MM.1S (cell line): ENCODE results near the gene TMEFF2.

ENCODE experiments used
- DNase-seq: peaks from one replicate; pipeline ENCODE4 v3.0.0-alpha.2; 2015
- H2AFZ ChIP-seq: fragments of 300-600 bp; sonication (generic); 2 replicates; pipeline ENCODE4 v1.6.0; 2016; ENCODE audit warnings: antibody characterized with exemption, low read length
- H3F3A ChIP-seq: fragments of 300-600 bp; sonication (generic); 2 replicates; pipeline ENCODE4 v1.6.1; 2016; ENCODE audit warnings: mild to moderate bottlenecking, antibody characterized with exemption, low read length, moderate library complexity, mixed read lengths; ENCODE audit not compliant: insufficient read depth
- H3K27ac ChIP-seq: fragments of 300-600 bp; sonication (generic); 2 replicates; pipeline ENCODE4 v1.5.1; 2016; ENCODE audit warnings: mild to moderate bottlenecking, low read length
- H3K27me3 ChIP-seq: fragments of 300-600 bp; sonication (generic); replicated peaks from 2 replicates; pipeline ENCODE4 v1.6.0; 2016; ENCODE audit warnings: low read length; ENCODE audit not compliant: insufficient read depth
- H3K36me3 ChIP-seq: fragments of 300-600 bp; sonication (generic); replicated peaks from 2 replicates; pipeline ENCODE4 v1.6.1; 2016; ENCODE audit warnings: mild to moderate bottlenecking, low read length, mixed read lengths; ENCODE audit not compliant: insufficient read depth
- H3K4me1 ChIP-seq: fragments of 300-600 bp; sonication (generic); 2 replicates; pipeline ENCODE4 v1.6.1; 2016; ENCODE audit warnings: low read length, mixed read lengths
- H3K4me2 ChIP-seq: fragments of 300-600 bp; sonication (generic); 2 replicates; pipeline ENCODE4 v1.6.0; 2016; ENCODE audit warnings: low read depth, low read length
- H3K4me3 ChIP-seq: fragments of 300-600 bp; sonication (generic); 2 replicates; pipeline ENCODE4 v1.5.1; 2016; ENCODE audit warnings: low read length, mixed read lengths
- H3K79me2 ChIP-seq: fragments of 300-600 bp; sonication (generic); 2 replicates; pipeline ENCODE4 v1.6.1; 2016; ENCODE audit warnings: mixed run types, low read length, mixed read lengths
- H3K9ac ChIP-seq: fragments of 300-600 bp; sonication (generic); 2 replicates; pipeline ENCODE4 v1.6.1; 2016; ENCODE audit warnings: low read length, mixed read lengths
- H3K9me2 ChIP-seq: fragments of 300-600 bp; sonication (generic); replicated peaks from 2 replicates; pipeline ENCODE4 v1.6.1; 2016; ENCODE audit warnings: mild to moderate bottlenecking, low read length, mixed read lengths; ENCODE audit not compliant: insufficient read depth
- H3K9me3 ChIP-seq: fragments of 300-600 bp; sonication (generic); replicated peaks from 2 replicates; pipeline ENCODE4 v1.6.1; 2016; ENCODE audit warnings: mild to moderate bottlenecking, low read length, mixed read lengths; ENCODE audit not compliant: insufficient read depth
- H4K20me1 ChIP-seq: fragments of 300-600 bp; sonication (generic); 2 replicates; pipeline ENCODE4 v1.6.1; 2016; ENCODE audit warnings: mild to moderate bottlenecking, low read length, moderate library complexity, mixed read lengths; ENCODE audit not compliant: insufficient read depth
- EZH2 ChIP-seq: fragments of 300-600 bp; sonication (generic); optimal IDR thresholded peaks from 2 replicates; pipeline ENCODE3; 2017; ENCODE audit warnings: low read depth, mild to moderate bottlenecking, antibody characterized with exemption, low read length, mixed read lengths
- EZH2phosphoT487 ChIP-seq: fragments of 300-600 bp; sonication (generic); IDR thresholded peaks from 2 replicates; pipeline ENCODE4 v1.6.1; 2018; ENCODE audit warnings: antibody characterized with exemption, low read length
- TF ChIP-seq, protein P1 (sequence below): fragments of 300-600 bp; sonication (generic); IDR thresholded peaks from 2 replicates; pipeline ENCODE4 v1.5.1; 2016; ENCODE audit warnings: antibody characterized with exemption, low read length, mixed read lengths

The TMEFF2 gene

GRCh38 chr2:192196421-192197194 is 1.9 kb upstream of the TMEFF2 start:
- no peak for DNase-seq
- no peak overlapping the region for H3K9ac ChIP-seq
- no peaks in the 10 kb centered on the region for H3K27me3 ChIP-seq
- TF ChIP-seq, protein P1, sequence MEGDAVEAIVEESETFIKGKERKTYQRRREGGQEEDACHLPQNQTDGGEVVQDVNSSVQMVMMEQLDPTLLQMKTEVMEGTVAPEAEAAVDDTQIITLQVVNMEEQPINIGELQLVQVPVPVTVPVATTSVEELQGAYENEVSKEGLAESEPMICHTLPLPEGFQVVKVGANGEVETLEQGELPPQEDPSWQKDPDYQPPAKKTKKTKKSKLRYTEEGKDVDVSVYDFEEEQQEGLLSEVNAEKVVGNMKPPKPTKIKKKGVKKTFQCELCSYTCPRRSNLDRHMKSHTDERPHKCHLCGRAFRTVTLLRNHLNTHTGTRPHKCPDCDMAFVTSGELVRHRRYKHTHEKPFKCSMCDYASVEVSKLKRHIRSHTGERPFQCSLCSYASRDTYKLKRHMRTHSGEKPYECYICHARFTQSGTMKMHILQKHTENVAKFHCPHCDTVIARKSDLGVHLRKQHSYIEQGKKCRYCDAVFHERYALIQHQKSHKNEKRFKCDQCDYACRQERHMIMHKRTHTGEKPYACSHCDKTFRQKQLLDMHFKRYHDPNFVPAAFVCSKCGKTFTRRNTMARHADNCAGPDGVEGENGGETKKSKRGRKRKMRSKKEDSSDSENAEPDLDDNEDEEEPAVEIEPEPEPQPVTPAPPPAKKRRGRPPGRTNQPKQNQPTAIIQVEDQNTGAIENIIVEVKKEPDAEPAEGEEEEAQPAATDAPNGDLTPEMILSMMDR = no peak
- no peak for TF ChIP-seq EZH2
- TF ChIP-seq EZH2phosphoT487 = no peak
- H3F3A ChIP-seq = no peaks in the 10 kb centered on the region
- no peaks in the 10 kb centered on the region for H3K9me2 ChIP-seq
- H3K4me3 ChIP-seq = no peak overlapping the region
- H3K27ac ChIP-seq = no peak overlapping the region
- no peaks in the 10 kb centered on the region for H3K36me3 ChIP-seq
- H2AFZ ChIP-seq = no peak overlapping the region
- H3K4me2 ChIP-seq = peak overlapping the region; percentile 75; the same call in 1 of the 2 replicates
- no peaks in the 10 kb centered on the region for H3K4me1 ChIP-seq
- no peaks in the 10 kb centered on the region for H4K20me1 ChIP-seq
- no peaks in the 10 kb centered on the region for H3K9me3 ChIP-seq
- no peaks in the 10 kb centered on the region for H3K79me2 ChIP-seq

GRCh38 chr2:192195548-192196418 is 1.1 kb upstream of the TMEFF2 start:
- peak overlapping the region; percentile 74 for H2AFZ ChIP-seq
- H3K9me2 ChIP-seq = no peaks in the 10 kb centered on the region
- H3K27me3 ChIP-seq = no peaks in the 10 kb centered on the region
- H3K4me1 ChIP-seq = no peaks in the 10 kb centered on the region
- no peak overlapping the region; the same call in 1 of the 2 replicates for H3K9ac ChIP-seq
- no peak for DNase-seq
- H3K9me3 ChIP-seq = no peaks in the 10 kb centered on the region
- H4K20me1 ChIP-seq = no peaks in the 10 kb centered on the region
- H3K36me3 ChIP-seq = no peaks in the 10 kb centered on the region
- TF ChIP-seq EZH2phosphoT487 (no peak), EZH2 (no peak)
- TF ChIP-seq, protein P1 = no peak
- H3K4me2 ChIP-seq = peak overlapping the region; percentile 75
- H3K4me3 ChIP-seq = peak overlapping the region; percentile 61
- no peaks in the 10 kb centered on the region for H3F3A ChIP-seq
- no peaks in the 10 kb centered on the region for H3K79me2 ChIP-seq
- no peak overlapping the region for H3K27ac ChIP-seq

GRCh38 chr2:192194265-192194865 is 368 bp downstream of the TMEFF2 start:
- no peak for TF ChIP-seq EZH2
- TF ChIP-seq EZH2phosphoT487 = no peak
- TF ChIP-seq, protein P1 = no peak
- H3K9ac ChIP-seq = no peak overlapping the region
- no peaks in the 10 kb centered on the region for H3F3A ChIP-seq
- H2AFZ ChIP-seq = peak overlapping the region; percentile 74
- no peaks in the 10 kb centered on the region for H3K36me3 ChIP-seq
- no peaks in the 10 kb centered on the region for H3K9me2 ChIP-seq
- H3K4me2 ChIP-seq = peak overlapping the region; percentile 75; the same call in 1 of the 2 replicates
- no peak for DNase-seq
- H3K27ac ChIP-seq = no peak overlapping the region
- no peaks in the 10 kb centered on the region for H3K9me3 ChIP-seq
- H3K4me3 ChIP-seq = peak overlapping the region; percentile 61
- H3K4me1 ChIP-seq = no peaks in the 10 kb centered on the region
- H3K79me2 ChIP-seq = no peaks in the 10 kb centered on the region
- no peaks in the 10 kb centered on the region for H4K20me1 ChIP-seq
- H3K27me3 ChIP-seq = no peaks in the 10 kb centered on the region
